GM18505 (cell line): Measurements from ENCODE around the gene MYDGF.
A peak's percentile ranks its signal among the peaks of the same experiment; 100 is the strongest.
"Not testable (repeated sequence)": the region's sequence is repeated elsewhere in the genome, so short reads cannot be mapped to it uniquely, and the experiment has no call there.

Experiments
- ATAC-seq: cut with Tn5 transposase; IDR thresholded peaks from one replicate; pipeline ENCODE4 v1.9.1; 2021; ENCODE audit not compliant: unreplicated experiment
- POLR2A ChIP-seq: IDR thresholded peaks from 4 replicates; pipeline ENCODE4 v1.6.1; 2011; ENCODE audit warnings: borderline replicate concordance; ENCODE audit not compliant: insufficient read depth, insufficient read length; ENCODE audit errors: extremely low read depth

MYDGF gene

GRCh38 chr19:4669723-4670480 lies at the start of gene MYDGF:
TSS of gene MYDGF (minus strand) at chr19:4670342. CDS start at chr19:4670334, 8 bp downstream.
- peak; percentile 86 for ATAC-seq
- TF ChIP-seq POLR2A, result peak; percentile 80

GRCh38 chr19:4719499-4719866 lies 49.3 kb upstream of the MYDGF start:
- no peak for TF ChIP-seq POLR2A
- no peak for ATAC-seq

GRCh38 chr19:4717966-4718701 lies 48.0 kb upstream of the MYDGF start:
- no peak for TF ChIP-seq POLR2A
- no peak for ATAC-seq

- TF ChIP-seq POLR2A, result no peak
- ATAC-seq, result no peak
These were observed 47.2 kb upstream of the MYDGF start for GRCh38 chr19:4717191-4717965.

GRCh38 chr19:4715529-4716221 lies 45.5 kb upstream of the MYDGF start:
- TF ChIP-seq POLR2A, result no peak
- ATAC-seq, result no peak

- ATAC-seq, result not testable (repeated sequence)
These were observed 45.0 kb upstream of the MYDGF start for GRCh38 chr19:4715178-4715528.

GRCh38 chr19:4714016-4714415 lies 43.9 kb upstream of the MYDGF start:
- ATAC-seq, result no peak
- no peak for TF ChIP-seq POLR2A

GRCh38 chr19:4713384-4713951 lies 43.3 kb upstream of the MYDGF start:
- ATAC-seq, result no peak

GRCh38 chr19:4712771-4713170 lies 42.6 kb upstream of the MYDGF start:
- no peak for TF ChIP-seq POLR2A
- ATAC-seq, result no peak

More at GRCh38 chr19:4713384-4713951, 43.3 kb upstream of the MYDGF start:
- no peak for TF ChIP-seq POLR2A

- no peak for ATAC-seq
- TF ChIP-seq POLR2A, result no peak
These were observed 41.1 kb upstream of the MYDGF start for GRCh38 chr19:4711211-4711610.

GRCh38 chr19:4710281-4710600 lies 40.1 kb upstream of the MYDGF start:
- ATAC-seq, result no peak
- no peak for TF ChIP-seq POLR2A

GRCh38 chr19:4709440-4710280 lies 39.5 kb upstream of the MYDGF start:
- TF ChIP-seq POLR2A, result no peak
- ATAC-seq, result no peak

GRCh38 chr19:4707956-4708650 lies 38.0 kb upstream of the MYDGF start:
- TF ChIP-seq POLR2A, result no peak
- no peak for ATAC-seq
